Measurements from ENCODE around the gene PPIL1.

GRCh38 chr6:36875250-36875633 lies 639 bp upstream of the PPIL1 start:
- TF ChIP-seq POLR2A (IDR thresholded peaks at IDR 0.05; ENCODE audit: low read depth, low read length) (no peak), CTCF (conservative IDR thresholded peaks at IDR 0.05; ENCODE audit: low read depth, low read length) (no peak), MAFK (IDR thresholded peaks at IDR 0.05; ENCODE audit: low read depth, low read length) (no peak)

All from IMR-90 (cell line).